Mucosa of descending colon (tissue), 3 donors: ENCODE measurements around the gene PRKAR2B. TPM values are rescaled to one million over a fixed set of nuclear protein-coding genes. Genes with fewer than 3 reads are reported as not detected.

Source experiments
- ATAC-seq: fragments of 200-7000 bp; cut with Tn5 transposase; one replicate; pipeline ENCODE4 v1.9.1; 2020; ENCODE audit warnings: mild to moderate bottlenecking, moderate library complexity
- DNase-seq, 3 donors: peaks; one replicate each; pipeline ENCODE4 v3.0.0-alpha.2; 2020
- H3K36me3 ChIP-seq: fragments of 200-600 bp; one replicate; pipeline ENCODE4 v1.8.0; 2021; ENCODE audit warnings: low read depth, mild to moderate bottlenecking
- H3K4me1 ChIP-seq: fragments of 200-600 bp; one replicate; pipeline ENCODE4 v1.8.0; 2021; ENCODE audit warnings: low read depth, mild to moderate bottlenecking
- H3K4me3 ChIP-seq: fragments of 200-600 bp; one replicate; pipeline ENCODE4 v1.8.0; 2021; ENCODE audit warnings: mild to moderate bottlenecking
- H3K9me3 ChIP-seq: fragments of 200-600 bp; one replicate; pipeline ENCODE4 v1.8.0; 2021; ENCODE audit warnings: mild to moderate bottlenecking
- CTCF ChIP-seq: fragments of 200-600 bp; IDR thresholded peaks from one replicate; pipeline ENCODE4 v1.8.0; 2022; ENCODE audit warnings: antibody characterized with exemption, mild to moderate bottlenecking
- intact Hi-C, 2 donors: fragments of 100-400 bp; cut with DNase I in 1 of 2; cut with micrococcal nuclease in 1 of 2; formaldehyde crosslinking; loops; one replicate each; pipeline versions ENCODE4 v1.11.0 to v1.11.1; 2022; cut with DNase I, micrococcal nuclease
- total RNA-seq, 3 donors: library from RNA; stranded (reverse); fragmentation: NEBNext Ultra II Directional in 2 of 3; extraction: Animal tissue kit (Norgen Biotek cat#: 25700) in 2 of 3; gene quantifications; one replicate each; pipeline versions ENCODE4 v1.2.1 to v1.2.4, GENCODE V29; 2021 to 2023
- donor health status: DM: no; HTN: no; CAD: no; lungs with moderate emphysema.
- donor health status: DM: no; HTN: no; CAD: no.
- donor health status: DM: no; HTN: yes; CAD: no.

Gene PRKAR2B
- total RNA-seq, 3 donors from 2014 or later, result 4.6 to 20.8 (median 6.4) TPM

GRCh38 chr7:107118109-107118900 lies 73.8 kb downstream of the PRKAR2B start:
- H3K36me3 ChIP-seq, result no peaks in the 10 kb centered on the region
- DNase-seq, result no peak
- peak; percentile 23 for ATAC-seq

GRCh38 chr7:107119376-107120105 lies 75.0 kb downstream of the PRKAR2B start:
- TF ChIP-seq CTCF, result no peak
- ATAC-seq, result no peak
- Histone ChIP-seq H3K9me3 (no peaks in the 10 kb centered on the region), H3K4me1 (no peaks in the 10 kb centered on the region), H3K4me3 (no peak overlapping the region), H3K36me3 (no peaks in the 10 kb centered on the region)
- DNase-seq, result no peak
- intact Hi-C loops, result no loop called here

More at GRCh38 chr7:107118109-107118900, 73.8 kb downstream of the PRKAR2B start:
- Histone ChIP-seq H3K4me3 (no peak overlapping the region), H3K4me1 (no peaks in the 10 kb centered on the region), H3K9me3 (no peaks in the 10 kb centered on the region)
- intact Hi-C loops, result no loop called here
- no peak for TF ChIP-seq CTCF

GRCh38 chr7:107122486-107122911 lies 78.0 kb downstream of the PRKAR2B start:
- TF ChIP-seq CTCF, result no peak

GRCh38 chr7:107123392-107123791 lies 78.9 kb downstream of the PRKAR2B start:
- Histone ChIP-seq H3K36me3 (no peaks in the 10 kb centered on the region), H3K4me1 (no peaks in the 10 kb centered on the region), H3K9me3 (no peaks in the 10 kb centered on the region), H3K4me3 (no peak overlapping the region)
- DNase-seq (no peak), ATAC-seq (no peak)
- TF ChIP-seq CTCF, result no peak
- intact Hi-C loops, result no loop called here

More at GRCh38 chr7:107122486-107122911, 78.0 kb downstream of the PRKAR2B start:
- intact Hi-C loops, result no loop called here
- DNase-seq, result peak in 1 of 3 donors; percentile 27
- Histone ChIP-seq H3K9me3 (no peaks in the 10 kb centered on the region), H3K4me3 (no peak overlapping the region), H3K36me3 (no peaks in the 10 kb centered on the region), H3K4me1 (no peaks in the 10 kb centered on the region)
- peak; percentile 12 for ATAC-seq

GRCh38 chr7:107125475-107125874 lies 81.0 kb downstream of the PRKAR2B start:
- peak; percentile 32 for ATAC-seq
- no peak for TF ChIP-seq CTCF

More at GRCh38 chr7:107125475-107125874, 81.0 kb downstream of the PRKAR2B start:
- no peaks in the 10 kb centered on the region for H3K36me3 ChIP-seq
- intact Hi-C loops, result no loop called here
- H3K4me1 ChIP-seq, result no peaks in the 10 kb centered on the region
- DNase-seq, result no peak
- H3K4me3 ChIP-seq, result no peak overlapping the region
- no peaks in the 10 kb centered on the region for H3K9me3 ChIP-seq
